Measurements from ENCODE around the gene NPR1. TPM values are rescaled to one million over a fixed set of nuclear protein-coding genes. Genes with fewer than 3 reads are reported as not detected.

The NPR1 gene
- total RNA-seq, 1 experiment from 2014 or later = 16.5 TPM

GRCh38 chr1:153677718-153678518 is 570 bp upstream of the NPR1 start:
- peak; percentile 78 for DNase-seq (ENCODE audit: low spot score)
- ChIA-PET POLR2A (interaction anchor here (0.6 to 1.5 kb wide), 4 partner anchors 20 to 312 kb away, joined by 3 to 4 read pairs (median 3); partner anchors contain the start of gene RPS27), CTCF (interaction anchor here (0.5 to 4.7 kb wide), 36 partner anchors 9 to 309 kb away, joined by 3 to 52 read pairs (median 5); partner anchors contain the start of genes CHTOP, DENND4B, INTS3 and RAB13)
- peak overlapping the region; percentile 87 for H3K4me3 Mint-ChIP-seq
- ATAC-seq = peak; percentile 63
- peaks cover 24% of the 10 kb centered on the region for H3K27me3 Mint-ChIP-seq (ENCODE audit: low read depth)
- H3K27ac Mint-ChIP-seq = no peak overlapping the region
- peaks cover 6% of the 10 kb centered on the region; the same call in 1 of the 2 replicates for H3K36me3 Mint-ChIP-seq
- H3K4me1 Mint-ChIP-seq = peaks cover 18% of the 10 kb centered on the region
- no peaks in the 10 kb centered on the region for H3K9me3 Mint-ChIP-seq
- TF ChIP-seq ATF3 (CRISPR knock-in tag; conservative IDR thresholded peaks at IDR 0.05) = no peak
- TF ChIP-seq ZNF512 (CRISPR knock-in tag; IDR thresholded peaks at IDR 0.05; ENCODE audit: borderline replicate concordance) = no peak
- no peak for TF ChIP-seq E2F1 (CRISPR knock-in tag; IDR thresholded peaks at IDR 0.05)
- no peak for TF ChIP-seq SMAD3 (CRISPR knock-in tag; IDR thresholded peaks at IDR 0.05; ENCODE audit: borderline replicate concordance)
- TF ChIP-seq CDX4 (CRISPR knock-in tag; IDR thresholded peaks at IDR 0.05; ENCODE audit: borderline replicate concordance) = no peak
- TF ChIP-seq IRF2 (CRISPR knock-in tag; IDR thresholded peaks at IDR 0.05; ENCODE audit: borderline replicate concordance, low read depth) = no peak
- TF ChIP-seq SP1 (CRISPR knock-in tag; conservative IDR thresholded peaks at IDR 0.05) = no peak
- TF ChIP-seq RELA (CRISPR knock-in tag; IDR thresholded peaks at IDR 0.05; ENCODE audit: borderline replicate concordance) = no peak
- TF ChIP-seq ETV6 (CRISPR knock-in tag; IDR thresholded peaks at IDR 0.05) = no peak
- no peak for TF ChIP-seq PREB (CRISPR knock-in tag; IDR thresholded peaks at IDR 0.05; ENCODE audit: borderline replicate concordance)
- TF ChIP-seq CTCF (IDR thresholded peaks at IDR 0.05) = peak; percentile 82
- TF ChIP-seq NFYB (CRISPR knock-in tag; conservative IDR thresholded peaks at IDR 0.05; ENCODE audit: low read depth) = no peak
- no peak for TF ChIP-seq AR (CRISPR knock-in tag; IDR thresholded peaks at IDR 0.05)
- TF ChIP-seq CREB1 (CRISPR knock-in tag; IDR thresholded peaks at IDR 0.05) = no peak
- no peak for TF ChIP-seq ZMAT4 (CRISPR knock-in tag; IDR thresholded peaks at IDR 0.05)
- TF ChIP-seq TP53 (CRISPR knock-in tag; IDR thresholded peaks at IDR 0.05) = no peak
- TF ChIP-seq ZBTB21 (CRISPR knock-in tag; IDR thresholded peaks at IDR 0.05; ENCODE audit: borderline replicate concordance) = 0 out of 2 replicates have a peak, but pooled peaks have one; percentile 54
- TF ChIP-seq ATF6 (CRISPR knock-in tag; IDR thresholded peaks at IDR 0.05) = 0 out of 2 replicates have a peak, but pooled peaks have one; percentile 31
- TF ChIP-seq TCF7 (CRISPR knock-in tag; IDR thresholded peaks at IDR 0.05; ENCODE audit: low read depth) = no peak
- TF ChIP-seq NR2C2 (CRISPR knock-in tag; IDR thresholded peaks at IDR 0.05) = no peak; the same call in 1 of the 2 replicates
- 0 out of 2 replicates have a peak, but pooled peaks have one; percentile 27 for TF ChIP-seq TEAD1 (CRISPR knock-in tag; IDR thresholded peaks at IDR 0.05)
